ENCODE data around the gene NR6A1.

The NR6A1 gene

GRCh38 chr9:124532897-124533296 lies 238.2 kb downstream of the NR6A1 start:
- ATAC-seq, result no peak
- TF ChIP-seq ESRRG (CRISPR knock-in tag; IDR thresholded peaks at IDR 0.05) (no peak), ZFP30 (CRISPR knock-in tag; IDR thresholded peaks at IDR 0.05) (no peak), SNAI2 (CRISPR knock-in tag; IDR thresholded peaks at IDR 0.05) (no peak), ISL1 (CRISPR knock-in tag; IDR thresholded peaks at IDR 0.05) (no peak), TSHZ2 (CRISPR knock-in tag; IDR thresholded peaks at IDR 0.05) (no peak), TCF4 (CRISPR knock-in tag; IDR thresholded peaks at IDR 0.05; ENCODE audit: borderline replicate concordance) (no peak)

- no peak for TF ChIP-seq ZNF8 (CRISPR knock-in tag; IDR thresholded peaks at IDR 0.05)
- no peak for TF ChIP-seq POU6F1 (CRISPR knock-in tag; IDR thresholded peaks at IDR 0.05; ENCODE audit: borderline replicate concordance, low read depth)
- TF ChIP-seq CREB5 (CRISPR knock-in tag; IDR thresholded peaks at IDR 0.05; ENCODE audit: low read depth), result no peak
- TF ChIP-seq CSDC2 (CRISPR knock-in tag; IDR thresholded peaks at IDR 0.05), result no peak
- no peak for TF ChIP-seq GLIS3 (CRISPR knock-in tag; IDR thresholded peaks at IDR 0.05)
- no peak for TF ChIP-seq BACH2 (CRISPR knock-in tag; IDR thresholded peaks at IDR 0.05; ENCODE audit: borderline replicate concordance)
- no peak for TF ChIP-seq ZNF565 (CRISPR knock-in tag; conservative IDR thresholded peaks at IDR 0.05; ENCODE audit: low read depth)
- TF ChIP-seq ISL1 (CRISPR knock-in tag; IDR thresholded peaks at IDR 0.05), result no peak
- TF ChIP-seq CSRNP3 (CRISPR knock-in tag; IDR thresholded peaks at IDR 0.05), result no peak
- TF ChIP-seq ZFP3 (CRISPR knock-in tag; IDR thresholded peaks at IDR 0.05), result no peak
- TF ChIP-seq TCF4 (CRISPR knock-in tag; IDR thresholded peaks at IDR 0.05; ENCODE audit: borderline replicate concordance), result no peak
- no peak for TF ChIP-seq TSHZ2 (CRISPR knock-in tag; IDR thresholded peaks at IDR 0.05)
- no peak for TF ChIP-seq PATZ1 (CRISPR knock-in tag; IDR thresholded peaks at IDR 0.05; ENCODE audit: borderline replicate concordance)
- no peak for TF ChIP-seq SNAI2 (CRISPR knock-in tag; IDR thresholded peaks at IDR 0.05)
- no peak for TF ChIP-seq ZC3H10 (CRISPR knock-in tag; IDR thresholded peaks at IDR 0.05)
- TF ChIP-seq PPARA (CRISPR knock-in tag; IDR thresholded peaks at IDR 0.05; ENCODE audit: borderline replicate concordance), result no peak
- TF ChIP-seq ZFP30 (CRISPR knock-in tag; IDR thresholded peaks at IDR 0.05), result no peak
- TF ChIP-seq OSR1 (CRISPR knock-in tag; IDR thresholded peaks at IDR 0.05), result no peak
- TF ChIP-seq ESRRG (CRISPR knock-in tag; IDR thresholded peaks at IDR 0.05), result no peak
- ATAC-seq, result no peak
Measured at GRCh38 chr9:124531115-124531514, 240.0 kb downstream of the NR6A1 start.

Data from SK-N-SH treated with all-trans-retinoic acid at 6 μM for 48 hours (cell line).